NT2/D1 (cell line): ENCODE results near the gene CCDC197.

Source experiments
- YY1 ChIP-seq: IDR thresholded peaks from 2 replicates; pipeline ENCODE4 v1.6.1; 2011; ENCODE audit not compliant: insufficient read length, insufficient read depth
- ZNF274 ChIP-seq: IDR thresholded peaks from 2 replicates; pipeline ENCODE4 v1.6.1; 2011; ENCODE audit warnings: mild to moderate bottlenecking, low read depth, low read length

DNA sequence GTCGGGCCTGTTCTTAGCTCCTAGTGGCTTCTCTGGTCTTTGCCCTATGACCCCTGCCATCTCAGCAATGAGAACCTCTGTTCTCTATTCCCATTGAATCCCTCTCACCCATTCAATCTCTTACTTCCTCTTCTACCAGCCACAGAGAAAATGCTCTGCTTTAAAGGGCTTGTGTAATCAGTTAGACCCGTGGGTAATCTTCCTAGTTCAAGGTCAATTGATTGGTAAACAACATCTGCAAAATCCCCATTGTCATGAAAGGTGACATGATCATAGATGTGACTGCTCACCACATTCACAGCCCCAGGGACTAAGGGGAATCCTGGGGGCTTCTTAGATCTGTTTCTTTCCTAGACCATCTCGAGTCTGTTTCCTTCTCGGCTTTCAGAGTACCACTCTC is 7.2 kb upstream of the CCDC197 start:
- TF ChIP-seq YY1, result no peak
- no peak for TF ChIP-seq ZNF274
